Measurements from ENCODE around the gene TRPM2. TPM values are rescaled to one million over a fixed set of nuclear protein-coding genes. Genes with fewer than 3 reads are reported as not detected.

Gene TRPM2
- total RNA-seq, 1 donor from 2014 or later: 0.09 TPM

DNA sequence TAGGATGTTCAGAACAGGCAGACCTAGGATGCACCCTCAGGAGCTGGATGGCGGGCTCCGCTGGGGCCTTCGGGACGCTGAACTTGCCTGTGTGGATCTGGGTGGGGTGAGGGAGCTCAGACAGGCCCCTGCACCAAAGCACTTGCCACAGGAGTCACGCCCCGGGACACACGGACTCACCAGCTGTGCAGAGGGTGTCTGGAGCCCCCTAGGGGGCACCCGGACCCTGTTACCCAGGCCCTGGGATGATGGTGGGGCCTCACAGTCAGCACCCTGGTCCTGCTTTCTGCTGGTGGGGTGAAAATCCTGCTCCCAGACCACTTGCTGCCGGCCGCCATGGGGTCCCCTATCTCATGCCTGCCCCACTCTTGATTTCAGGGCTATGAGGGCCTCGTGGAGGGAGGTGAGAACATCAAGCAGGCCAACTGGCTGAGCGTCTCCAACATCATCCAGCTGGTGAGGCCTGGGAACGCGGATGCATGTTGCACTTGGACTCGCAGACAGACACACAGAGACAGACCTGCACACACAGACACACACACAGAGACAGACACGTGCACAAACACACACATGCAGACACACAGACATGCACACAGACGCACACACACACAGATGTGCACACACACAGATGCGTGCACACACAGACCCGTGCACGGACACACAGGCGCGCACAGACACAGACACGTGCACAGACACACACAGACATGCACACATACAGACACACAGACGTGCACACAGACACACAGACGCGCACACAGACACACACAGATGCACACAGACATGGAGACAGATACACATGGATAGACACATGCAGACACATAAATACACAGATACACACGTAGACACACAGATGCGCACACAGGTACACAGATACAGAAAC lies 42.6 kb upstream of the TRPM2 start:
- H3K9me3 Mint-ChIP-seq: no peaks in the 10 kb centered on the region
- no peak overlapping the region for H3K27ac Mint-ChIP-seq
- TF ChIP-seq, protein P1, sequence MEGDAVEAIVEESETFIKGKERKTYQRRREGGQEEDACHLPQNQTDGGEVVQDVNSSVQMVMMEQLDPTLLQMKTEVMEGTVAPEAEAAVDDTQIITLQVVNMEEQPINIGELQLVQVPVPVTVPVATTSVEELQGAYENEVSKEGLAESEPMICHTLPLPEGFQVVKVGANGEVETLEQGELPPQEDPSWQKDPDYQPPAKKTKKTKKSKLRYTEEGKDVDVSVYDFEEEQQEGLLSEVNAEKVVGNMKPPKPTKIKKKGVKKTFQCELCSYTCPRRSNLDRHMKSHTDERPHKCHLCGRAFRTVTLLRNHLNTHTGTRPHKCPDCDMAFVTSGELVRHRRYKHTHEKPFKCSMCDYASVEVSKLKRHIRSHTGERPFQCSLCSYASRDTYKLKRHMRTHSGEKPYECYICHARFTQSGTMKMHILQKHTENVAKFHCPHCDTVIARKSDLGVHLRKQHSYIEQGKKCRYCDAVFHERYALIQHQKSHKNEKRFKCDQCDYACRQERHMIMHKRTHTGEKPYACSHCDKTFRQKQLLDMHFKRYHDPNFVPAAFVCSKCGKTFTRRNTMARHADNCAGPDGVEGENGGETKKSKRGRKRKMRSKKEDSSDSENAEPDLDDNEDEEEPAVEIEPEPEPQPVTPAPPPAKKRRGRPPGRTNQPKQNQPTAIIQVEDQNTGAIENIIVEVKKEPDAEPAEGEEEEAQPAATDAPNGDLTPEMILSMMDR (IDR thresholded peaks at IDR 0.05; ENCODE audit: unreplicated experiment): no peak
- peaks cover 15% of the 10 kb centered on the region for H3K4me1 Mint-ChIP-seq
- no peak for DNase-seq (ENCODE audit: low spot score in 2 of 2, unreplicated experiment in 2 of 2)
- H3K27me3 Mint-ChIP-seq (ENCODE audit: low read depth): no peaks in the 10 kb centered on the region
- no peak overlapping the region for H3K4me3 Mint-ChIP-seq
- peaks cover 8% of the 10 kb centered on the region for H3K36me3 Mint-ChIP-seq

GRCh38 chr21:44312089-44312488 lies 41.3 kb upstream of the TRPM2 start:
- no peak overlapping the region for H3K4me3 Mint-ChIP-seq
- TF ChIP-seq, protein P1 (IDR thresholded peaks at IDR 0.05; ENCODE audit: unreplicated experiment): no peak
- no peak overlapping the region for H3K27ac Mint-ChIP-seq

GRCh38 chr21:44312716-44313115 lies 40.7 kb upstream of the TRPM2 start:
- Mint-ChIP-seq H3K9me3 (no peaks in the 10 kb centered on the region), H3K4me1 (peaks cover 5% of the 10 kb centered on the region), H3K4me3 (no peak overlapping the region), H3K27me3 (ENCODE audit: low read depth) (no peaks in the 10 kb centered on the region), H3K36me3 (peaks cover 10% of the 10 kb centered on the region), H3K27ac (no peak overlapping the region)
- TF ChIP-seq, protein P1 (IDR thresholded peaks at IDR 0.05; ENCODE audit: unreplicated experiment): no peak
- DNase-seq (ENCODE audit: low spot score in 2 of 2, unreplicated experiment in 2 of 2): no peak

More at GRCh38 chr21:44312089-44312488, 41.3 kb upstream of the TRPM2 start:
- no peak for DNase-seq (ENCODE audit: low spot score in 2 of 2, unreplicated experiment in 2 of 2)
- Mint-ChIP-seq H3K36me3 (peaks cover 11% of the 10 kb centered on the region), H3K9me3 (no peaks in the 10 kb centered on the region), H3K27me3 (ENCODE audit: low read depth) (no peaks in the 10 kb centered on the region), H3K4me1 (peaks cover 11% of the 10 kb centered on the region)

- H3K36me3 Mint-ChIP-seq: peaks cover 8% of the 10 kb centered on the region
- H3K4me1 Mint-ChIP-seq: no peaks in the 10 kb centered on the region
- TF ChIP-seq, protein P1 (IDR thresholded peaks at IDR 0.05; ENCODE audit: unreplicated experiment): no peak
- H3K9me3 Mint-ChIP-seq: no peaks in the 10 kb centered on the region
- no peak overlapping the region for H3K27ac Mint-ChIP-seq
- H3K27me3 Mint-ChIP-seq (ENCODE audit: low read depth): no peaks in the 10 kb centered on the region
- no peak overlapping the region for H3K4me3 Mint-ChIP-seq
- no peak for DNase-seq (ENCODE audit: low spot score in 2 of 2, unreplicated experiment in 2 of 2)
Measured at GRCh38 chr21:44313451-44313850, 40.0 kb upstream of the TRPM2 start.

DNA sequence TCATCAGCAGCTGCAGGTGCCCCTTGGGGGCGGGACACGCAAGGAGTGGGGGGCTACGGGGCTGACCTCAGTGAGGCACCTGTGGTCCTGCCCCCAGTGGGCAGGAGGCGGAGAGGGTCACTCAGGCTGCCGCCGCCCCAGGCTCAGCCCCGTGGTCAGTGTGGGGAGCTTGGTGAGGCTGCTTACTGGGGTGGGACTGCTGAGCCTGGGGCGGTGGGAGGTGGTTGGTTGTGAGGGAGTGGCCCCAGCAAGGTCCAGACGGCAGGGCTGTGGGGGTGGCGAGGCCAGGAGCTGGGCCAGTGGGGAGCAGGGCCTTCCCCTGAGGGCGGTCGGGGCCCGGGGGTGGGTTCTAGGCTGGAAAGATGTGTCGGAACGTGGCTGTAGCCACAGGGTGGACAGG lies 39.3 kb upstream of the TRPM2 start:
- Mint-ChIP-seq H3K9me3 (no peaks in the 10 kb centered on the region), H3K27ac (no peak overlapping the region), H3K36me3 (peaks cover 8% of the 10 kb centered on the region), H3K4me3 (no peak overlapping the region), H3K4me1 (no peaks in the 10 kb centered on the region), H3K27me3 (ENCODE audit: low read depth) (no peaks in the 10 kb centered on the region)
- DNase-seq (ENCODE audit: low spot score in 2 of 2, unreplicated experiment in 2 of 2): no peak
- TF ChIP-seq, protein P1 (IDR thresholded peaks at IDR 0.05; ENCODE audit: unreplicated experiment): no peak

Data from mesothelial cell of epicardium (in vitro differentiated cells).